Kidney (tissue), 14 donors: ENCODE data around the gene CCR5. TPM values are rescaled to one million over a fixed set of nuclear protein-coding genes. Genes with fewer than 3 reads are reported as not detected.

Experiments
- DNase-seq, 5 donors: peaks; one replicate each; pipeline ENCODE4 v3.0.0-alpha.2; 2013 to 2020
- FAIRE-seq: peaks from 2 replicates; lab custom pipeline; 2012; peaks lifted over from hg19 to GRCh38; lab: Jason Lieb, UNC
- H3K27ac ChIP-seq, 2 donors: one replicate each; pipeline ENCODE4 v1.7.0; 2013; ENCODE audit warnings: low read depth in 2 of 2, low read length in 2 of 2, inconsistent platforms in 1 of 2
- H3K27me3 ChIP-seq: one replicate; pipeline ENCODE4 v1.7.1; 2013; ENCODE audit warnings: low read length, inconsistent platforms; ENCODE audit not compliant: control insufficient read depth, insufficient read depth
- H3K36me3 ChIP-seq, 3 donors: one replicate each; pipeline versions ENCODE4 v1.7.0 to v1.7.1; 2013; ENCODE audit warnings: low read length in 3 of 3, control low read depth in 1 of 3, inconsistent platforms in 1 of 3; ENCODE audit not compliant: insufficient read depth in 3 of 3, control insufficient read depth in 2 of 3
- H3K4me1 ChIP-seq, 3 donors: one replicate each; pipeline versions ENCODE4 v1.7.0 to v1.7.1; 2013; ENCODE audit warnings: low read length in 3 of 3, inconsistent platforms in 1 of 3, low read depth in 1 of 3; ENCODE audit not compliant: control insufficient read depth in 2 of 3, insufficient read depth in 2 of 3
- H3K4me3 ChIP-seq, 3 donors: one replicate each; pipeline versions ENCODE4 v1.7.0 to v1.8.1; 2013; ENCODE audit warnings: low read length in 3 of 3, control low read depth in 1 of 3, inconsistent platforms in 1 of 3
- H3K9ac ChIP-seq, 3 donors: one replicate each; pipeline versions ENCODE4 v1.7.0 to v1.7.1; 2013; ENCODE audit warnings: low read length in 3 of 3, control low read depth in 1 of 3, inconsistent platforms in 1 of 3
- H3K9me3 ChIP-seq, 3 donors: one replicate each; pipeline versions ENCODE4 v1.7.0 to v1.7.1; 2013; ENCODE audit warnings: low read length in 3 of 3, control low read depth in 1 of 3, inconsistent platforms in 1 of 3; ENCODE audit not compliant: control insufficient read depth in 2 of 3, insufficient read depth in 1 of 3
- CTCF ChIP-seq: IDR thresholded peaks from 3 replicates; pipeline ENCODE4 v1.5.1; 2012; ENCODE audit warnings: mild to moderate bottlenecking, moderate library complexity, borderline replicate concordance; ENCODE audit not compliant: insufficient read depth; ENCODE audit errors: extremely low read depth
- intact Hi-C: fragments of 100-400 bp; cut with DNase I; formaldehyde crosslinking; loops from one replicate; pipeline ENCODE4 v1.11.1; 2022
- polyA plus RNA-seq: library from polyadenylated mRNA; stranded (reverse); fragments of 350-450 nt; fragmentation: Illumina TruSeq; extraction: RNeasy Lipid Tissue Mini Kit (QIAGEN cat#74804); gene quantifications from one replicate; pipeline ENCODE4 v1.2.3, GENCODE V29; 2014; ENCODE audit warnings: low read depth, low replicate concordance; ENCODE audit not compliant: insufficient read depth
- total RNA-seq: library from RNA; stranded (reverse); fragmentation: NEBNext Ultra II Directional; extraction: Animal tissue kit (Norgen Biotek cat#: 25700); gene quantifications from one replicate; pipeline ENCODE4 v1.2.1, GENCODE V29; 2021
- donor health status: control.
- donor health status: control.
- donor health status: control.
- donor health status: control.
- donor health status: control.
- donor health status: DM: yes; HTN: yes; CAD: no.
- donor health status: Normal renal cell carcinoma (clear cell type).

The CCR5 gene
- total and polyA plus RNA-seq, 2 donors from 2014 or later, result 0.32 to 4.4 TPM

GRCh38 chr3:46380471-46381221, 9.9 kb downstream of the CCR5 start:
- Histone ChIP-seq H3K9me3 (no peaks in the 10 kb centered on the region), H3K4me1 (peaks cover 0 to 2% (median 0%) of the 10 kb centered on the region in 3 donors), H3K9ac (no peak overlapping the region), H3K27ac (peak overlapping the region in 1 of 2 donors; percentile 71), H3K27me3 (no peaks in the 10 kb centered on the region), H3K4me3 (no peak overlapping the region), H3K36me3 (no peaks in the 10 kb centered on the region)
- no peak for TF ChIP-seq CTCF
- intact Hi-C loops, result no loop called here
- DNase-seq (no peak), FAIRE-seq (no peak)

DNA sequence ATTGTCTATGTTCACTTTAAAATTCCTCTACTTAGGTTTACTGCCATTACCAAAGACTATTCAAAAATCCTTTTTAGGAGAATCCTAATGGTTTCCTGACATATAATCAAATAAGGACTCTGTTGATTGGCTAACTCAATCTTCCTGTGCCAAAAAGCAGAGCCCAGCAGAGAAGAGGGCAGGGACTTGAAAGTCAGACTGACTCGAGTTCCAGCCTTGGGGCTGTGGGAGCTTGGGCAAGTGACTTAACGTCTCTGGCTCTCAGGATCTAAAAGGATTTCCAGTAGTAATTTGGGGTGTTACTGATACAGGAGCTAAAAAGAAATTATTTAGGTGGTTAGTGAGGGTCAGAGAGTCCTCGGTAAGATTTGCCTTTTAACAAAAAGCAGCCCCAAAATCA, 10.9 kb downstream of the CCR5 start:
- no peaks in the 10 kb centered on the region for H3K36me3 ChIP-seq
- H3K9me3 ChIP-seq, result no peaks in the 10 kb centered on the region
- no peak for FAIRE-seq
- no peak for TF ChIP-seq CTCF
- H3K4me3 ChIP-seq, result no peak overlapping the region
- H3K27me3 ChIP-seq, result no peaks in the 10 kb centered on the region
- intact Hi-C loops, result no loop called here
- H3K27ac ChIP-seq, result no peak overlapping the region
- peaks cover 0 to 2% (median 0%) of the 10 kb centered on the region in 3 donors for H3K4me1 ChIP-seq
- no peak for DNase-seq
- H3K9ac ChIP-seq, result no peak overlapping the region

DNA sequence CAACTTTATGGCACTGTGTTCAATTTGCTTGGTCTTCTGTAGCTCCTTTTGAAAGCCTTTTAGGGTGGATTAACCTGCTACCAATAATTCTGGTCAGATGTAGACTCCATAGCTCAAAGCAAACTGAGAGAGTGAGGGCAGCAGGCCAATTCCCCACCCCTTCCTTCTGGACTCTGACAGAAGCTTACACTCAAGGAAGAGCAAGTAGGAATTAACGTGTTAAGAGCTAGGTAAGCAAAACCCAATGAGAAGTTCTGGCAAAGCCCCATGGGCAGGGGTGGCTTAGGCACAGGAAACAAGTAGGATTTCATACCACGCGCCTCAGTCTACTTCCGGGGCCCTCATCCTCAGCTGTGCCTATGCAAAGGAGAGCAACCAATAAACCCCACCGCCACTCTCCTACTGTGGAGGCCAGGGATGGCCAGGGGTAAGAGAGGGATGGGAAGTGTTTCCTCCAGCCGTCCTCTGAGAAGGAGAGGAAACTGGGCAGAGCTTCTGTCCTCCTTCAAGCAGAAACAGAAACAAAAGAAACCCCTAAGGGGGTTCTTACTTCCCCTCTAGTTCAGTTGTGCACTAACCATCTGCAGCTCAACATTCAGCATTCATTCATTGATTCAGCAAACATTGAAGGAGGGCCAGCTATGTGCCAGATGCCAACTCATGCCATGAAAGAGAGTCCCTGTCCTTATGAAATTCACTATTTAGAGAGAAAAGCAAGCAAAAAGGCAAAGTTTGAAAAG, 12.6 kb downstream of the CCR5 start:
- DNase-seq, result no peak
- intact Hi-C loops, result no loop called here
- Histone ChIP-seq H3K27ac (no peak overlapping the region), H3K4me1 (peaks cover 0 to 2% (median 0%) of the 10 kb centered on the region in 3 donors), H3K9me3 (no peaks in the 10 kb centered on the region), H3K9ac (no peak overlapping the region), H3K36me3 (no peaks in the 10 kb centered on the region), H3K4me3 (no peak overlapping the region), H3K27me3 (no peaks in the 10 kb centered on the region)
- no peak for FAIRE-seq
- no peak for TF ChIP-seq CTCF
